PC-3 (cell line): Measurements from ENCODE around the gene PPM1L.

Experiments
- EZH2 ChIP-seq: fragments of 300-600 bp; sonication (generic); IDR thresholded peaks from one replicate; pipeline ENCODE4 v1.6.1; 2017; ENCODE audit warnings: antibody characterized with exemption, mild to moderate bottlenecking, low read length; ENCODE audit not compliant: unreplicated experiment
- TF ChIP-seq, protein P1 (sequence below): fragments of 300-600 bp; sonication (generic); conservative IDR thresholded peaks from 2 replicates; pipeline ENCODE4 v1.5.1; 2017; ENCODE audit warnings: antibody characterized with exemption, low read depth, mild to moderate bottlenecking, low read length

DNA sequence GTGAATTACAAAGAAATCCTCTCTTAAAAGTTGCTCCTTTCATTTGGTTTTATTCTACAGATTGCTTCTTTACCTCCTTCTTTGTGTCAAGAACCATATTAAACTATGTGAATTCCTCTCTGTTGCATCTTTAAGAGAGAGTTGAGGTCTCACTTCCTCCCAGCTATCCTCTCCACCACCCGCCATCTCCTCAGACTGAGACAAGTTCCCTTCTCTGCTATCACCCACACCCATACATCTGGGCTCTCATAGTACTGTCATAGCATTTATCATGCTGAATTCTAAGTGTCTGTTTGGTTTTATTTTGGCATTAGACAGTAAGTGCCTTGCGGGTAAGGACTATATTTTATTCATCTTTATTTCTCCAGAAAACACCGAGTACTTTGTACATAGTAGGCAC is 294.9 kb downstream of the PPM1L start:
- TF ChIP-seq, protein P1, sequence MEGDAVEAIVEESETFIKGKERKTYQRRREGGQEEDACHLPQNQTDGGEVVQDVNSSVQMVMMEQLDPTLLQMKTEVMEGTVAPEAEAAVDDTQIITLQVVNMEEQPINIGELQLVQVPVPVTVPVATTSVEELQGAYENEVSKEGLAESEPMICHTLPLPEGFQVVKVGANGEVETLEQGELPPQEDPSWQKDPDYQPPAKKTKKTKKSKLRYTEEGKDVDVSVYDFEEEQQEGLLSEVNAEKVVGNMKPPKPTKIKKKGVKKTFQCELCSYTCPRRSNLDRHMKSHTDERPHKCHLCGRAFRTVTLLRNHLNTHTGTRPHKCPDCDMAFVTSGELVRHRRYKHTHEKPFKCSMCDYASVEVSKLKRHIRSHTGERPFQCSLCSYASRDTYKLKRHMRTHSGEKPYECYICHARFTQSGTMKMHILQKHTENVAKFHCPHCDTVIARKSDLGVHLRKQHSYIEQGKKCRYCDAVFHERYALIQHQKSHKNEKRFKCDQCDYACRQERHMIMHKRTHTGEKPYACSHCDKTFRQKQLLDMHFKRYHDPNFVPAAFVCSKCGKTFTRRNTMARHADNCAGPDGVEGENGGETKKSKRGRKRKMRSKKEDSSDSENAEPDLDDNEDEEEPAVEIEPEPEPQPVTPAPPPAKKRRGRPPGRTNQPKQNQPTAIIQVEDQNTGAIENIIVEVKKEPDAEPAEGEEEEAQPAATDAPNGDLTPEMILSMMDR, result no peak
- TF ChIP-seq EZH2, result no peak
